ENCODE measurements around the gene DNAH2. TPM values are rescaled to one million over a fixed set of nuclear protein-coding genes. Genes with fewer than 3 reads are reported as not detected.

Gene DNAH2
- total RNA-seq, 1 experiment from 2014 or later: 2.0 TPM

- TF ChIP-seq, protein P1, sequence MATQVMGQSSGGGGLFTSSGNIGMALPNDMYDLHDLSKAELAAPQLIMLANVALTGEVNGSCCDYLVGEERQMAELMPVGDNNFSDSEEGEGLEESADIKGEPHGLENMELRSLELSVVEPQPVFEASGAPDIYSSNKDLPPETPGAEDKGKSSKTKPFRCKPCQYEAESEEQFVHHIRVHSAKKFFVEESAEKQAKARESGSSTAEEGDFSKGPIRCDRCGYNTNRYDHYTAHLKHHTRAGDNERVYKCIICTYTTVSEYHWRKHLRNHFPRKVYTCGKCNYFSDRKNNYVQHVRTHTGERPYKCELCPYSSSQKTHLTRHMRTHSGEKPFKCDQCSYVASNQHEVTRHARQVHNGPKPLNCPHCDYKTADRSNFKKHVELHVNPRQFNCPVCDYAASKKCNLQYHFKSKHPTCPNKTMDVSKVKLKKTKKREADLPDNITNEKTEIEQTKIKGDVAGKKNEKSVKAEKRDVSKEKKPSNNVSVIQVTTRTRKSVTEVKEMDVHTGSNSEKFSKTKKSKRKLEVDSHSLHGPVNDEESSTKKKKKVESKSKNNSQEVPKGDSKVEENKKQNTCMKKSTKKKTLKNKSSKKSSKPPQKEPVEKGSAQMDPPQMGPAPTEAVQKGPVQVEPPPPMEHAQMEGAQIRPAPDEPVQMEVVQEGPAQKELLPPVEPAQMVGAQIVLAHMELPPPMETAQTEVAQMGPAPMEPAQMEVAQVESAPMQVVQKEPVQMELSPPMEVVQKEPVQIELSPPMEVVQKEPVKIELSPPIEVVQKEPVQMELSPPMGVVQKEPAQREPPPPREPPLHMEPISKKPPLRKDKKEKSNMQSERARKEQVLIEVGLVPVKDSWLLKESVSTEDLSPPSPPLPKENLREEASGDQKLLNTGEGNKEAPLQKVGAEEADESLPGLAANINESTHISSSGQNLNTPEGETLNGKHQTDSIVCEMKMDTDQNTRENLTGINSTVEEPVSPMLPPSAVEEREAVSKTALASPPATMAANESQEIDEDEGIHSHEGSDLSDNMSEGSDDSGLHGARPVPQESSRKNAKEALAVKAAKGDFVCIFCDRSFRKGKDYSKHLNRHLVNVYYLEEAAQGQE (IDR thresholded peaks at IDR 0.05; ENCODE audit: low read depth): no peak
- TF ChIP-seq, protein P2, sequence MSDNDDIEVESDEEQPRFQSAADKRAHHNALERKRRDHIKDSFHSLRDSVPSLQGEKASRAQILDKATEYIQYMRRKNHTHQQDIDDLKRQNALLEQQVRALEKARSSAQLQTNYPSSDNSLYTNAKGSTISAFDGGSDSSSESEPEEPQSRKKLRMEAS (IDR thresholded peaks at IDR 0.05): no peak
- TF ChIP-seq CEBPB (IDR thresholded peaks at IDR 0.05; ENCODE audit: low read depth): no peak
- no peak for TF ChIP-seq ATF3 (IDR thresholded peaks at IDR 0.05)
Observed at GRCh38 chr17:7814969-7815368, 97.4 kb downstream of the DNAH2 start (continued).

DNA sequence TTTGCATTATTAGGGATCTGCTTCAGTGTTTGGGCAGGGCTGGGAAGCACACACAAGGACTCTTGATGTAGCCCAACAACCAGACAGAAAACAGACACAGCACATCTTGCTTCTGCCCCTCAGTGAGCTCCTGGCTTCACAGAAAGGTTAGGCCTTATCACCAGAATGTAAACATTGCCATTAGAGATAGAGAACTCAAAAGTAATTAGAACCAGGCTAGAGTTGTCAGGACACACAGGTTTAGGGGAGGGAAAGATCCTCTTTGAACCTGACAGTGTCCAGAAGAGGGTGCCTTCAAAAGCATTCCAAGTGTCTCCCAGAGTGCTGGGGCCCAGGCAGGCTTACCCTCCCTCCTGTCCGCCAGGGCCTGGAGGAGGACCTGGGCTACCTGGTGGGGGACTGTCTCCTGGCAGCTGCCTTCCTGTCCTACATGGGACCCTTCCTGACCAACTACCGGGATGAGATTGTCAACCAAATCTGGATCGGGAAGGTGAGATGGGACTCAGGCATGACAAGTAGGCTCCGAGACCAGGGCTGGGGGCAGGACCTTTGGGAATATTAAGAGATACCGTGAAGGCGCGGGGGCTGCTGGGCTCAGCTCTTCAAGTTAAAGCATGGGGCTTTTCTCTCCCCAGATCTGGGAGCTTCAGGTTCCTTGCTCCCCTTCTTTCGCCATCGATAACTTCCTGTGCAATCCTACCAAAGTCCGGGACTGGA is 99.5 kb downstream of the DNAH2 start:
- no peaks in the 10 kb centered on the region for H3K4me1 ChIP-seq (ENCODE audit: control insufficient read depth in 1 of 2, insufficient read depth in 2 of 2, low read length in 2 of 2)
- no peak overlapping the region for H3K4me2 ChIP-seq (ENCODE audit: low read length)
- no peak overlapping the region for H2AFZ ChIP-seq (ENCODE audit: low read depth, low read length, poor library complexity, severe bottlenecking)
- ChIA-PET RAD21 (ENCODE audit: low non-redundant PET in 1 of 2, low total read pairs in 2 of 2, uncharacterized antibody in 2 of 2, unreplicated experiment in 2 of 2) (no interaction called here), POLR2A (interaction anchor here (0.6 to 1.1 kb wide), 2 partner anchors 28 to 213 kb away, joined by 3 read pairs; no protein-coding TSS in a partner anchor), CTCF (interaction anchor here (1.8 kb wide), 1 partner anchor 8 kb away, joined by 9 read pairs; no protein-coding TSS in a partner anchor)
- no peak for ATAC-seq
- H4K20me1 ChIP-seq (ENCODE audit: insufficient read depth): no peaks in the 10 kb centered on the region
- intact Hi-C loops (cut with micrococcal nuclease): no loop called here
- H3K27me3 ChIP-seq (ENCODE audit: insufficient read depth, low read length): no peaks in the 10 kb centered on the region
- no peak overlapping the region for H3K9ac ChIP-seq (ENCODE audit: low read length)
- no peaks in the 10 kb centered on the region for H3K9me2 ChIP-seq (ENCODE audit: insufficient read depth)
- no TSS peak for BruUV-seq (replicated peaks)
- no peak overlapping the region for H3K27ac ChIP-seq (ENCODE audit: low read depth, low read length)
- TF ChIP-seq ELF1 (IDR thresholded peaks at IDR 0.05; ENCODE audit: borderline replicate concordance, low read depth): no peak
- TF ChIP-seq, protein P2 (IDR thresholded peaks at IDR 0.05): no peak
- H3K36me3 ChIP-seq (ENCODE audit: control insufficient read depth in 1 of 2, insufficient read depth in 2 of 2, low read length in 2 of 2): no peaks in the 10 kb centered on the region
- DNase-seq (ENCODE audit: low read depth, low spot score): no peak
- H3K9me3 ChIP-seq (ENCODE audit: control insufficient read depth in 1 of 2, insufficient read depth in 1 of 2, low read depth in 1 of 2, low read length in 2 of 2): no peaks in the 10 kb centered on the region
- H3K4me3 ChIP-seq (replicated peaks in 1 of 2; ENCODE audit: low read depth in 1 of 2, low read length in 2 of 2): no peak overlapping the region
- no peaks in the 10 kb centered on the region for H3K79me2 ChIP-seq (ENCODE audit: insufficient read depth, low read length)
